Liver (tissue), 3 donors: ENCODE results near the gene NTN5.

Experiments used
- ATF3 ChIP-seq: IDR thresholded peaks from 2 replicates; pipeline ENCODE4 v1.6.1; 2016; ENCODE audit warnings: antibody characterized with exemption
- CTCF ChIP-seq: fragments of 150-350 bp; IDR thresholded peaks from 2 replicates; pipeline ENCODE4 v1.5.1; 2017; ENCODE audit warnings: improper control_type of control experiment, low read depth, low read length; ENCODE audit not compliant: missing input control
- EGR1 ChIP-seq, 2 donors: IDR thresholded peaks; 2 replicates each; pipeline ENCODE4 v1.6.1; 2016 to 2018; ENCODE audit warnings: antibody characterized with exemption in 2 of 2, low read depth in 2 of 2
- HNF4A ChIP-seq, 2 donors: conservative IDR thresholded peaks; 2 replicates each; pipeline ENCODE4 v1.6.1; 2016; ENCODE audit warnings: antibody characterized with exemption in 2 of 2, mild to moderate bottlenecking in 2 of 2
- JUND ChIP-seq, 2 donors: IDR thresholded peaks; 2 replicates each; pipeline ENCODE4 v1.6.1; 2016; ENCODE audit warnings: antibody characterized with exemption in 2 of 2
- MAX ChIP-seq: IDR thresholded peaks from 2 replicates; pipeline ENCODE4 v1.6.1; 2016; ENCODE audit warnings: antibody characterized with exemption
- REST ChIP-seq: IDR thresholded peaks from 2 replicates; pipeline ENCODE4 v1.6.1; 2016; ENCODE audit warnings: antibody characterized with exemption, mild to moderate bottlenecking
- YY1 ChIP-seq: IDR thresholded peaks from 2 replicates; pipeline ENCODE4 v1.6.1; 2016; ENCODE audit warnings: antibody characterized with exemption, mild to moderate bottlenecking
- ZBTB33 ChIP-seq: IDR thresholded peaks from 2 replicates; pipeline ENCODE4 v1.6.1; 2016; ENCODE audit warnings: antibody characterized with exemption
- donor health status: healthy.
- donor health status: healthy.

GRCh38 chr19:48702701-48703100 lies 29.9 kb upstream of the NTN5 start:
- TF ChIP-seq CTCF (no peak), ZBTB33 (no peak), EGR1 (IDR thresholded peaks at IDR 0.05; ENCODE audit: low read depth in 2 of 2) (no peak), JUND (IDR thresholded peaks at IDR 0.05) (no peak), YY1 (no peak), HNF4A (conservative IDR thresholded peaks at IDR 0.05) (no peak), ATF3 (no peak), MAX (no peak), REST (no peak)
